Middle frontal gyrus (tissue), 1 donor: ENCODE data around the gene COL1A1.

ENCODE experiments used
- DNase-seq: peaks from one replicate; pipeline ENCODE4 v3.0.0-alpha.2; 2015; ENCODE audit warnings: low spot score; ENCODE audit errors: extremely low spot score

COL1A1 gene

GRCh38 chr17:50173335-50173941 lies 28.0 kb downstream of the COL1A1 start:
- DNase-seq = no peak

- no peak for DNase-seq
These were observed 28.5 kb downstream of the COL1A1 start for GRCh38 chr17:50172936-50173334.

- no peak for DNase-seq
These were observed 29.3 kb downstream of the COL1A1 start for GRCh38 chr17:50172130-50172529.

GRCh38 chr17:50171371-50172071 lies 29.9 kb downstream of the COL1A1 start:
- no peak for DNase-seq

GRCh38 chr17:50170662-50171370 lies 30.6 kb downstream of the COL1A1 start:
- no peak for DNase-seq

- no peak for DNase-seq
These were observed 31.5 kb downstream of the COL1A1 start for GRCh38 chr17:50169881-50170459.

GRCh38 chr17:50169121-50169764 lies 32.2 kb downstream of the COL1A1 start:
- DNase-seq = no peak

GRCh38 chr17:50168319-50168718 lies 33.1 kb downstream of the COL1A1 start:
- no peak for DNase-seq

GRCh38 chr17:50167371-50167770 lies 34.1 kb downstream of the COL1A1 start:
- DNase-seq = no peak

GRCh38 chr17:50166518-50167181 lies 34.8 kb downstream of the COL1A1 start:
- DNase-seq = no peak

- no peak for DNase-seq
These were observed 35.4 kb downstream of the COL1A1 start, which contains the start of gene SGCA for GRCh38 chr17:50165867-50166517. SGCA (plus strand) TSS chr17:50166005; CDS start chr17:50166041, 36 bp downstream.

GRCh38 chr17:50165466-50165865 lies 36.0 kb downstream of the COL1A1 start:
- no peak for DNase-seq

- DNase-seq = no peak
These were observed 36.4 kb downstream of the COL1A1 start for GRCh38 chr17:50165066-50165465.

GRCh38 chr17:50164697-50164988 lies 36.8 kb downstream of the COL1A1 start:
- no peak for DNase-seq

GRCh38 chr17:50163843-50164696 lies 37.4 kb downstream of the COL1A1 start:
- DNase-seq = no peak

GRCh38 chr17:50162466-50163254 lies 38.8 kb downstream of the COL1A1 start:
- no peak for DNase-seq

GRCh38 chr17:50161911-50162288 lies 39.5 kb downstream of the COL1A1 start:
- DNase-seq = no peak

GRCh38 chr17:50161023-50161910 lies 40.2 kb downstream of the COL1A1 start:
- peak; percentile 85 for DNase-seq
